ENCODE measurements around the gene METTL2B. TPM values are rescaled to one million over a fixed set of nuclear protein-coding genes. Genes with fewer than 3 reads are reported as not detected.
"Not testable (repeated sequence)": the region's sequence is repeated elsewhere in the genome, so short reads cannot be mapped to it uniquely, and the experiment has no call there.

Gene METTL2B
- total RNA-seq, 1 donor from 2014 or later = 26.6 TPM

DNA sequence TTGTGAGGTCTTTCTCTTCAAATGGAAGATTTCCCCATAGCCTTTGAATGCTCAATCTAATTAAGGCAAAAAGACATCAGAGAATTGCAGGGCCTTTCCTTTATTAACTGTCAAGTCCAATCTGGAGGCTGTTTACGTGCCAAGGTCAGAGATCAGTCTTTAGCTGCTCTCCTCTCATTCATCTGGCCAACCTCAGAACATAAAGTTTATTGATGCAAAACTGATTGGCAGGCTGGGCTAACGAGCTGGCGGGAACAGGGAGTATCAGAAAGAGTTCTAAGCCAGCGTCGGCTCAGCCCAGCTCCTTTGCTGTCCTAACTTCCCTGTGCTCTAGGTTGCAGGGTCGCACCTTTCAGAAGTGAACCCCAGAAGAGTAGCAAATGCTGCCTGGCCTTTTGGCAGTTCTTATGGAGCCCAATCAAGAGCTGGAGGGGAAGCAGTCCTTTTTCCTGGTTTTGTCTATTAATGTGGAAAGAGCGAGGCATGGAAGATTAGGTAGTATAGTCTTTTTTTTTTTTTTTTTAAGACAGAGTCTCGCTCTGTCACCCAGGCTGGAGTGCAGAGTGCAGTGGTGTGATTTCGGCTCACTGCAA, 47.5 kb downstream of the METTL2B start:
- DNase-seq (ENCODE audit: low spot score) = peak; percentile 49

DNA sequence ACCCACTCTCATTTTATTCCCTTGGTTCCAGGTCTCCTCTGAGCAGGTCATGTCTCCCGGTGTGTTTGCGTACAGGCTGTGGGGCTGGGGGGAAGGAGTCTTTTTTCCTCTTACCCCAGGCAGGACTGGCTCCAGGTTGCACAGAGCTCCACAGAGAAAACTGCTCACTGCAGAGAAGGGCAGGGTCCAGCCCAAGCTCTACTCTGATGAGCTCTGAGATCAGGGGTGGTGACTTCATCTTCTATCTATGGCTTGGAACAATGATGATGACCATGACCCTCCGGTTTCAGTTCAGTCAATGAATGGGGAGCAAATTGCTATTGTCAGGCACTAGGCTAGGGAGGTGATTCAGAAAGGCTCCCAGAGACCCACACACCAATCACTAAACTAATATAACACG, 49.0 kb downstream of the METTL2B start:
- DNase-seq (ENCODE audit: low spot score) = peak; percentile 33

GRCh38 chr7:128526062-128526466, 49.5 kb downstream of the METTL2B start:
- DNase-seq (ENCODE audit: low spot score) = peak; percentile 1

DNA sequence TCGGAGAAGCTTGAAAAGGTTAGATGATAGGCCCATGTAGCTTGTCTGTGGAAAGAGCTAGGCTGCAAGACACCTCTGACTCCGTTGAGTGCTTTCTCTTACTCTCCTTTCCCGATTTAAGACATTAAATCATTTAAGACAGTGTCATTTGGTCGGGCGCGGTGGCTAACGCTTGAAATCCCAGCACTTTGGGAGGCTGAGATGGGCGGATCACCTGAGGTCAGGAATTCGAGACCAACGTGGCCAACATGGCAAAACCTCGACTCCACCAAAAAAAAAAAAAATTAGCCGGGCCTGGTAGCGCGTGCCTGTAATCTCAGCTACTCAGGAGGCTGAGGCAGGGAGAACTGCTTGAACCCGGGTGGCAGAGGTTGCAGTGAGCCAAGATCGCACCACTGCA, 52.6 kb downstream of the METTL2B start:
- DNase-seq (ENCODE audit: low spot score) = peak; percentile 67

DNA sequence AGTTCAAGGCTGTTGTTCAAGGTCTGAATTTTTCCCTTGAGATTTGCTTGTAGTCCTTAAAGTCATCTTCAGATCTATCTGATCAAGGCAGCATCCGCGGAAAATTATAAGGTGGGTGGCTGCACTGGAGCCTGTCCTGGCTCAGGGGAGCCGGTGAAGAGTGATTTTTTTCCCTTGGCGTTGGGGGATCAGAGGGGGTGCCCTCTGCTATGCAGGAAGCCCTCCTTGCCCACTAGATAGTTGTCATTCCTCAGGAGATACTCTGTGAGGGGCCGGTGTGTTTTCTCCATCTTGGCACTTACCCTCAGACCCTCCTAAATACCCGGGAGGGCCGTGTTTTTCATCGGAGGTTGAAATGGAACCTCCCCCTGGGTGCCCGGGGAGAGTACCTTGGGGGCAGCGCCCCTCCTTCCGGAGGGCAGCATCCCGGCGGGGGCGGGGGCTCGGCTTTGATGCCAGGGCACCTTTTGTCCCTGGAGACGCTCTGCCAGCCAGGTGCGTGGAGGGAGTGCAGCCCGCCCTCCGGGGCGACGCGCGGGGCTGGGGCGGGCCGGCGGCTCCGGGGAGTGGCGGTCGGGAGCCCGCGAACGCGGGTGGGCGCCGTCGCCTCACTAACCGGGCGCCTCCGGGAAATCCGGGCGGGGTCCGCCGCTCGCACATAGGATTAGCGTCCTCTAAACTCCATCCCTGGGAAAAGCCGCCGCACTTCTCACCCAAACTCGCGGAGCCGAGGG, 53.7 kb downstream of the METTL2B start:
- DNase-seq (ENCODE audit: low spot score) = peak; percentile 80

- DNase-seq (ENCODE audit: low spot score) = peak; percentile 93
Observed at GRCh38 chr7:128530855-128531104, 54.2 kb downstream of the METTL2B start.

GRCh38 chr7:128531105-128531954, 54.8 kb downstream of the METTL2B start:
- DNase-seq (ENCODE audit: low spot score) = peak; percentile 90

DNA sequence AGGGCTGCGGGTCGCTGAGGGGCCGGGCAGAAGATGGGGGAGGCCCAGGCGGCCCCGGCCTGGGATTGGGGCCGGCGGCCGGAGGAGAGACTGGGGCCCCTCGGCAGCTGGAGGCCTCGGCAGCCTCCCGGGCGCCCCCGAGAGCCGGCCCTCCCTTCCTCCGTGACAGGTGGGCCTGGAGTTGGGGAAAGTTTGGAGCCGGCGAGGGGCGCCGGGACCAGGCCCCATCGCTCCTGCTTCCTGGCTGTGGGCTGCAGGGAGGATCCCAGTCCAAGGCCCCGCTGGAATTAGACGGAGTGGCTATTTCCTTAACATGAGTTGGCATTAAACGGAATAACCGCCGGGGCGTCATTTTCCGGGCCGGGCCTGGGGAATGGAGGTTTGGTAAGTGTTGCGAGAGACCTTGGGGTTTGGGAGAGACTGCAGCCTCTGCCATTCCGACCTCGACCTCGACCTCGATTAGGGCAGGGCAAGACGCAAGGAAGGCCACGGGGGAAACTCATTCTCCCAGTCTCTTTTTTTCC, 55.5 kb downstream of the METTL2B start:
- DNase-seq (ENCODE audit: low spot score) = peak; percentile 91

- DNase-seq (ENCODE audit: low spot score) = not testable (repeated sequence)
Observed at GRCh38 chr7:128532956-128533355, 56.4 kb downstream of the METTL2B start.

GRCh38 chr7:128537410-128537809, 60.9 kb downstream of the METTL2B start:
- not testable (repeated sequence) for DNase-seq (ENCODE audit: low spot score)

DNA sequence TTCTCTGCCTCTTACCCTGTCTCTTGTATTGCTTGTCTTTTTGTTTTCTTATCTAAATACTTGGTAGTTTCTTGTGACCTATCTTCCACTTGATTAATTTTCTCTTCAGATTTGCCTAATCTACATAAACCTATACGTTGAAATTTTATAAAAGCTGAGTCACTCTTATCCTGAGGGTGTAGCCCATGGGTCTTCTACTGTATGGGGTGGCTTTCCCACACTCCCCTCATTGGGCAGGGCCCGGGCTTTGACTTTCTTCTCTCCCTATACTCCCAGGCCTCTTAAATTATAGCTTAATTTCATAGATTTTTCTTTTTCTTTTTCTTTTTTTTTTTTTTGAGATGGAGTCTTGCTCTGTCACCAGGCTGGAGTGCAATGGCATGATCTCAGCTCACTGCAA, 66.0 kb downstream of the METTL2B start:
- not testable (repeated sequence) for DNase-seq (ENCODE audit: low spot score)

GRCh38 chr7:128543300-128543699, 66.8 kb downstream of the METTL2B start:
- DNase-seq (ENCODE audit: low spot score) = not testable (repeated sequence)

GRCh38 chr7:128546319-128546851, 69.8 kb downstream of the METTL2B start:
- DNase-seq (ENCODE audit: low spot score) = not testable (repeated sequence)

DNA sequence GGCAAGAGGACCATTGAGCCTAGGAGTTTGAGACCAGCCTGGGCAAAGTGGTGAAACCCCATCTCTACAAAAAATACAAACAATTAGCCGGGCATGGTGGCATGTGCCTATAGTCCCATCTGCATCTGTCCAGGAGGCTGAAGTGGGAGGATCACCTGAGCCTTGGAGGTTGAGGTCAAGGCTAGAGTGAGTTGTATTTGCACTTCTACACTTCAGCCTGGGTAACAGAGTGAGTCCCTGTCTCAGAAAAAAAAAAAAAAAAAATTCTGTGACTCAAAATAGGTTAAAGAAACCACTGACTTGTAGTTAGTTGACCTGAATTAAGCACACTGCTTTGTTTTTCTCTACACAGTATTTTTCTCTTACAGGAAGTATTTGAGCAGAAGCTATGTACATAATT, 74.4 kb downstream of the METTL2B start:
- peak; percentile 41 for DNase-seq (ENCODE audit: low spot score)

DNA sequence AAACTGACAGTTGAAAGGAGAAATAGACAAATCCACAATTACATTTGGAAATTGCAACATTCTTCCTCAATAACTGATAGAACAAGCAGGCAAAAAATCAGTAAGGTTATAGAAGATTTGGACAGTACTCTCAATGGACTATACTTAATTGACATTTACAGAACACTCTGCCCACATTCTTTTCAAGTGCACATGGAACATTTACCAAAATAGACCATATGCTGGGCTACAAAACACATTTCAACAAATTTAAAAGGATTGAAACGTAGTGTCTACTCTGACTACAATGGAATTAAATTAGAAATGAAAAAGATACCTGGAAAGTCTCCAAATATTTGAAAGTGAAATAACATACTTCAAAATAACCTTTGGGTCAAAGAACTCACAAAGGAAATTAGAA, 77.8 kb downstream of the METTL2B start:
- not testable (repeated sequence) for DNase-seq (ENCODE audit: low spot score)

Other genes starting within 250 kb of the METTL2B start
- gene LEP, start 235.5 kb upstream of the METTL2B start, total RNA-seq = 784 TPM
- 60.4 TPM for gene RBM28, start 132.8 kb upstream of the METTL2B start, total RNA-seq
- gene PRRT4, start 115.1 kb upstream of the METTL2B start, total RNA-seq = 17.4 TPM
- 146 TPM for gene IMPDH1, start 66.8 kb upstream of the METTL2B start, total RNA-seq
- 31.1 TPM for gene HILPDA, start 20.9 kb upstream of the METTL2B start, total RNA-seq
- gene GARIN1A, start 195.5 kb downstream of the METTL2B start, total RNA-seq = 10.2 TPM